HepG2 (cell line): ENCODE data around the gene CSNK1A1. TPM values are rescaled to one million over a fixed set of nuclear protein-coding genes. Genes with fewer than 3 reads are reported as not detected.
A peak's percentile ranks its signal among the peaks of the same experiment; 100 is the strongest.

Experiments used
- ATF1 ChIP-seq: IDR thresholded peaks from 2 replicates; pipeline ENCODE4 v1.6.1; 2016; ENCODE audit warnings: mild to moderate bottlenecking, control low read depth
- KDM5A ChIP-seq: fragments of 200-600 bp; sonication (generic); IDR thresholded peaks from 2 replicates; pipeline ENCODE4 v1.7.0; 2018; ENCODE audit warnings: antibody characterized with exemption, mild to moderate bottlenecking, low read length, borderline replicate concordance
- KLF6 ChIP-seq: IDR thresholded peaks from 2 replicates; pipeline ENCODE4 v1.8.0; 2016; ENCODE audit warnings: missing biosample characterization, missing genetic modification reagents
- MED13 ChIP-seq: sonication (generic); formaldehyde crosslinking; IDR thresholded peaks from 2 replicates; pipeline ENCODE4 v1.5.0; 2020; ENCODE audit warnings: missing genetic modification reagents
- POGZ ChIP-seq: sonication (generic); formaldehyde crosslinking; IDR thresholded peaks from 2 replicates; pipeline ENCODE4 v1.4.0; 2020; ENCODE audit warnings: mild to moderate bottlenecking, missing genetic modification reagents
- ZNF180 ChIP-seq: sonication (generic); formaldehyde crosslinking; IDR thresholded peaks from 2 replicates; pipeline ENCODE4 v1.4.0; 2020; ENCODE audit warnings: low read depth, missing genetic modification reagents, borderline replicate concordance
- ZNF331 ChIP-seq: sonication (generic); formaldehyde crosslinking; IDR thresholded peaks from 2 replicates; pipeline ENCODE4 v1.4.0; 2020; ENCODE audit warnings: missing genetic modification reagents
- ZNF724P ChIP-seq: sonication (generic); formaldehyde crosslinking; IDR thresholded peaks from 2 replicates; pipeline ENCODE4 v1.8.0; 2022; ENCODE audit warnings: missing genetic modification reagents, borderline replicate concordance
- ZNF747 ChIP-seq: sonication (generic); formaldehyde crosslinking; IDR thresholded peaks from 2 replicates; pipeline ENCODE4 v1.8.1; 2023; ENCODE audit warnings: missing genetic modification reagents, mild to moderate bottlenecking, borderline replicate concordance
- ZSCAN12 ChIP-seq: sonication (generic); formaldehyde crosslinking; IDR thresholded peaks from 2 replicates; pipeline ENCODE4 v1.9.0; 2021; ENCODE audit warnings: mild to moderate bottlenecking, missing genetic modification reagents
- polyA plus RNA-seq, 8 experiments: library from polyadenylated mRNA; depleted of rRNA in 3 of 8; stranded (reverse) in 7 of 8; unstranded in 1 of 8; fragments of >200 nt; fragmentation: Illumina TruSeq in 4 of 8; extraction: Trizol in 4 of 8; gene quantifications; 2 replicates each; pipeline versions ENCODE4 v1.2.1 to v1.2.3, GENCODE V29; 2011 to 2016; ENCODE audit warnings: low read depth in 4 of 8, missing spikeins in 1 of 8, mixed read lengths in 1 of 8; ENCODE audit not compliant: insufficient read depth in 1 of 8
- total RNA-seq, 5 experiments: library from RNA; depleted of rRNA; stranded (reverse); fragments of >200 nt; fragmentation: Illumina TruSeq; extraction: Trizol; gene quantifications; 2 replicates each; pipeline ENCODE4 v1.2.3, GENCODE V29; 2016; ENCODE audit warnings: low read depth in 1 of 5
- TF ChIP-seq, protein P1 (sequence below): sonication (generic); formaldehyde crosslinking; IDR thresholded peaks from 2 replicates; pipeline ENCODE4 v1.8.1; 2023; ENCODE audit warnings: mild to moderate bottlenecking, moderate library complexity, missing genetic modification reagents
- TF ChIP-seq, protein P2 (sequence below): sonication (generic); formaldehyde crosslinking; IDR thresholded peaks from 2 replicates; pipeline ENCODE4 v1.9.0; 2021; ENCODE audit warnings: missing genetic modification reagents, borderline replicate concordance
- TF ChIP-seq, protein P3 (sequence below): sonication (generic); formaldehyde crosslinking; conservative IDR thresholded peaks from 2 replicates; pipeline ENCODE4 v1.4.0; 2020; ENCODE audit warnings: missing genetic modification reagents
- TF ChIP-seq, protein P4 (sequence below): sonication (generic); formaldehyde crosslinking; IDR thresholded peaks from 2 replicates; pipeline ENCODE4 v1.8.1; 2023; ENCODE audit warnings: mild to moderate bottlenecking, missing genetic modification reagents, borderline replicate concordance
- TF ChIP-seq, protein P5 (sequence below): sonication (generic); formaldehyde crosslinking; IDR thresholded peaks from 2 replicates; pipeline ENCODE4 v1.8.1; 2022; ENCODE audit warnings: mild to moderate bottlenecking, missing genetic modification reagents
- TF ChIP-seq, protein P6 (sequence below): sonication (generic); formaldehyde crosslinking; IDR thresholded peaks from 2 replicates; pipeline ENCODE4 v1.9.0; 2021; ENCODE audit warnings: missing genetic modification reagents, borderline replicate concordance
- TF ChIP-seq, protein P7 (sequence below): sonication (generic); formaldehyde crosslinking; IDR thresholded peaks from 2 replicates; pipeline ENCODE4 v1.4.0; 2020; ENCODE audit warnings: mild to moderate bottlenecking, missing genetic modification reagents

The CSNK1A1 gene
- total and polyA plus RNA-seq, 2 of the 13 experiments (the other 11 are each of a cell fraction or from before 2014, with no cell fraction given) = 89.0 to 149 TPM

DNA sequence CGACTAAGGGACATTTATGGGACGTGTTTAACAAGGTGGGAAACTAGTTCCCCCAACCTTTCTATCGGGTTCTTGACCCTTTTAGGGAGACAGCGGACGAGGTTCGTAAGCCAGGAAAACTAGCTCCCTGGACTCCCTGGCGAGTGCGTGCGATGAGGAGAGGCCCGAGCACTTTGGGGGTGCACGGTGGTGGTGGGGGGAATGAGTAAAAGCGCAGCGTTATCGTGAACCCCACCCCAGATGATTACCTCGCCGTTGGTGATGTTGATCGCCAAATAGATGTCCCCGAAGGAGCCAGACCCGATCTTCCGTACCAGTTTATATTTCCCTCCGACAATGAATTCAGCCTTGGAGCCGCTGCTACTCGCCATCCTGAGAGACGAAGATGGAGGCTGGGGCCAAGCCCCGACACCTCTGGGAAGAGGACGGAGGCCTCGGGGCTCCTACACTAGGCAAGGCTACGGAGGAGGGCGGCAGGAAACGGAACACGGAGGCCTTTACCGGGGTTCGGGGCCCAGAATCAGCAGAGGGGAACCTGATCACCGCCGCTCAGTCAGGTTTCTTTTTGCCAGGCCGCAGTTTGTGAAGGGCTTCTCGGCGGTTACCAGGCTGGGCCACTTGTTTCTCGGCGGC, 529 bp downstream of the CSNK1A1 start (continued):
- TF ChIP-seq, protein P1, sequence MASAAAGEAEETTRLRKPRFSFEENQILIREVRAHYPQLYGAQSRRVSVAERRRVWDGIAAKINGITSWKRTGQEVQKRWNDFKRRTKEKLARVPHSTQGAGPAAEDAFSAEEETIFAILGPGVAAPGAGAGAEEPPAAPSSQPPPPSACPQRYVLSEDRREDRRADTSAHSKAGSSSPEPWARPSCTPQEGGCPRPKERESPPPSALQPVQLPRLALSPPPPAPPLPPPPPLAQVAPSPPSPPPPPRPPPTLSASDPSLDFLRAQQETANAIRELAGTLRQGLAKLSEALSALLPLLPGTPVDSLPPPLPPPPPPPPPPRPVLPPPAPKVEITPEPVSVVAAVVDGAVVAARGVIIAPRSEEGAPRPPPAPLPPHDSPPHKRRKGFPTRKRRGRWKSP (CRISPR knock-in tag) = no peak
- TF ChIP-seq, protein P2, sequence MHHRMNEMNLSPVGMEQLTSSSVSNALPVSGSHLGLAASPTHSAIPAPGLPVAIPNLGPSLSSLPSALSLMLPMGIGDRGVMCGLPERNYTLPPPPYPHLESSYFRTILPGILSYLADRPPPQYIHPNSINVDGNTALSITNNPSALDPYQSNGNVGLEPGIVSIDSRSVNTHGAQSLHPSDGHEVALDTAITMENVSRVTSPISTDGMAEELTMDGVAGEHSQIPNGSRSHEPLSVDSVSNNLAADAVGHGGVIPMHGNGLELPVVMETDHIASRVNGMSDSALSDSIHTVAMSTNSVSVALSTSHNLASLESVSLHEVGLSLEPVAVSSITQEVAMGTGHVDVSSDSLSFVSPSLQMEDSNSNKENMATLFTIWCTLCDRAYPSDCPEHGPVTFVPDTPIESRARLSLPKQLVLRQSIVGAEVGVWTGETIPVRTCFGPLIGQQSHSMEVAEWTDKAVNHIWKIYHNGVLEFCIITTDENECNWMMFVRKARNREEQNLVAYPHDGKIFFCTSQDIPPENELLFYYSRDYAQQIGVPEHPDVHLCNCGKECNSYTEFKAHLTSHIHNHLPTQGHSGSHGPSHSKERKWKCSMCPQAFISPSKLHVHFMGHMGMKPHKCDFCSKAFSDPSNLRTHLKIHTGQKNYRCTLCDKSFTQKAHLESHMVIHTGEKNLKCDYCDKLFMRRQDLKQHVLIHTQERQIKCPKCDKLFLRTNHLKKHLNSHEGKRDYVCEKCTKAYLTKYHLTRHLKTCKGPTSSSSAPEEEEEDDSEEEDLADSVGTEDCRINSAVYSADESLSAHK (CRISPR knock-in tag) = no peak
- TF ChIP-seq POGZ (CRISPR knock-in tag) = no peak
- TF ChIP-seq ZNF180 (CRISPR knock-in tag) = no peak
- 0 out of 2 replicates have a peak, but pooled peaks have one; percentile 19 for TF ChIP-seq ZSCAN12 (CRISPR knock-in tag)
- peak; percentile 40; the same call in 1 of the 2 replicates for TF ChIP-seq KDM5A
- TF ChIP-seq, protein P3, sequence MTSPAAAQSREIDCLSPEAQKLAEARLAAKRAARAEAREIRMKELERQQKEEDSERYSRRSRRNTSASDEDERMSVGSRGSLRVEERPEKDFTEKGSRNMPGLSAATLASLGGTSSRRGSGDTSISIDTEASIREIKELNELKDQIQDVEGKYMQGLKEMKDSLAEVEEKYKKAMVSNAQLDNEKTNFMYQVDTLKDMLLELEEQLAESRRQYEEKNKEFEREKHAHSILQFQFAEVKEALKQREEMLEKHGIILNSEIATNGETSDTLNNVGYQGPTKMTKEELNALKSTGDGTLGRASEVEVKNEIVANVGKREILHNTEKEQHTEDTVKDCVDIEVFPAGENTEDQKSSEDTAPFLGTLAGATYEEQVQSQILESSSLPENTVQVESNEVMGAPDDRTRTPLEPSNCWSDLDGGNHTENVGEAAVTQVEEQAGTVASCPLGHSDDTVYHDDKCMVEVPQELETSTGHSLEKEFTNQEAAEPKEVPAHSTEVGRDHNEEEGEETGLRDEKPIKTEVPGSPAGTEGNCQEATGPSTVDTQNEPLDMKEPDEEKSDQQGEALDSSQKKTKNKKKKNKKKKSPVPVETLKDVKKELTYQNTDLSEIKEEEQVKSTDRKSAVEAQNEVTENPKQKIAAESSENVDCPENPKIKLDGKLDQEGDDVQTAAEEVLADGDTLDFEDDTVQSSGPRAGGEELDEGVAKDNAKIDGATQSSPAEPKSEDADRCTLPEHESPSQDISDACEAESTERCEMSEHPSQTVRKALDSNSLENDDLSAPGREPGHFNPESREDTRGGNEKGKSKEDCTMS (CRISPR knock-in tag) = no peak
- TF ChIP-seq, protein P4, sequence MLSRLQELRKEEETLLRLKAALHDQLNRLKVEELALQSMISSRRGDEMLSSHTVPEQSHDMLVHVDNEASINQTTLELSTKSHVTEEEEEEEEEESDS (CRISPR knock-in tag) = no peak
- TF ChIP-seq, protein P5, sequence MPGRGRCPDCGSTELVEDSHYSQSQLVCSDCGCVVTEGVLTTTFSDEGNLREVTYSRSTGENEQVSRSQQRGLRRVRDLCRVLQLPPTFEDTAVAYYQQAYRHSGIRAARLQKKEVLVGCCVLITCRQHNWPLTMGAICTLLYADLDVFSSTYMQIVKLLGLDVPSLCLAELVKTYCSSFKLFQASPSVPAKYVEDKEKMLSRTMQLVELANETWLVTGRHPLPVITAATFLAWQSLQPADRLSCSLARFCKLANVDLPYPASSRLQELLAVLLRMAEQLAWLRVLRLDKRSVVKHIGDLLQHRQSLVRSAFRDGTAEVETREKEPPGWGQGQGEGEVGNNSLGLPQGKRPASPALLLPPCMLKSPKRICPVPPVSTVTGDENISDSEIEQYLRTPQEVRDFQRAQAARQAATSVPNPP (CRISPR knock-in tag) = no peak
- TF ChIP-seq ZNF747 (CRISPR knock-in tag) = no peak
- no peak for TF ChIP-seq ZNF724P (CRISPR knock-in tag)
- TF ChIP-seq KLF6 (CRISPR knock-in tag) = no peak
- no peak for TF ChIP-seq MED13 (CRISPR knock-in tag)
- no peak for TF ChIP-seq ZNF331 (CRISPR knock-in tag)
- no peak for TF ChIP-seq ATF1
- TF ChIP-seq, protein P6, sequence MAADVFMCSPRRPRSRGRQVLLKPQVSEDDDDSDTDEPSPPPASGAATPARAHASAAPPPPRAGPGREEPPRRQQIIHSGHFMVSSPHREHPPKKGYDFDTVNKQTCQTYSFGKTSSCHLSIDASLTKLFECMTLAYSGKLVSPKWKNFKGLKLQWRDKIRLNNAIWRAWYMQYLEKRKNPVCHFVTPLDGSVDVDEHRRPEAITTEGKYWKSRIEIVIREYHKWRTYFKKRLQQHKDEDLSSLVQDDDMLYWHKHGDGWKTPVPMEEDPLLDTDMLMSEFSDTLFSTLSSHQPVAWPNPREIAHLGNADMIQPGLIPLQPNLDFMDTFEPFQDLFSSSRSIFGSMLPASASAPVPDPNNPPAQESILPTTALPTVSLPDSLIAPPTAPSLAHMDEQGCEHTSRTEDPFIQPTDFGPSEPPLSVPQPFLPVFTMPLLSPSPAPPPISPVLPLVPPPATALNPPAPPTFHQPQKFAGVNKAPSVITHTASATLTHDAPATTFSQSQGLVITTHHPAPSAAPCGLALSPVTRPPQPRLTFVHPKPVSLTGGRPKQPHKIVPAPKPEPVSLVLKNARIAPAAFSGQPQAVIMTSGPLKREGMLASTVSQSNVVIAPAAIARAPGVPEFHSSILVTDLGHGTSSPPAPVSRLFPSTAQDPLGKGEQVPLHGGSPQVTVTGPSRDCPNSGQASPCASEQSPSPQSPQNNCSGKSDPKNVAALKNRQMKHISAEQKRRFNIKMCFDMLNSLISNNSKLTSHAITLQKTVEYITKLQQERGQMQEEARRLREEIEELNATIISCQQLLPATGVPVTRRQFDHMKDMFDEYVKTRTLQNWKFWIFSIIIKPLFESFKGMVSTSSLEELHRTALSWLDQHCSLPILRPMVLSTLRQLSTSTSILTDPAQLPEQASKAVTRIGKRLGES (CRISPR knock-in tag) = no peak
- TF ChIP-seq, protein P7, sequence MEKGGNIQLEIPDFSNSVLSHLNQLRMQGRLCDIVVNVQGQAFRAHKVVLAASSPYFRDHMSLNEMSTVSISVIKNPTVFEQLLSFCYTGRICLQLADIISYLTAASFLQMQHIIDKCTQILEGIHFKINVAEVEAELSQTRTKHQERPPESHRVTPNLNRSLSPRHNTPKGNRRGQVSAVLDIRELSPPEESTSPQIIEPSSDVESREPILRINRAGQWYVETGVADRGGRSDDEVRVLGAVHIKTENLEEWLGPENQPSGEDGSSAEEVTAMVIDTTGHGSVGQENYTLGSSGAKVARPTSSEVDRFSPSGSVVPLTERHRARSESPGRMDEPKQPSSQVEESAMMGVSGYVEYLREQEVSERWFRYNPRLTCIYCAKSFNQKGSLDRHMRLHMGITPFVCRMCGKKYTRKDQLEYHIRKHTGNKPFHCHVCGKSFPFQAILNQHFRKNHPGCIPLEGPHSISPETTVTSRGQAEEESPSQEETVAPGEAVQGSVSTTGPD = no peak
